GM23248 (cell line): ENCODE results near the gene PKHD1. TPM values are rescaled to one million over a fixed set of nuclear protein-coding genes. Genes with fewer than 3 reads are reported as not detected.

Experiments used
- DNase-seq: peaks from one replicate; pipeline ENCODE4 v3.0.0-alpha.2; 2015
- H2AFZ ChIP-seq: fragments of 200-600 bp; sonication (generic); 2 replicates; pipeline ENCODE4 v1.6.1; 2016; ENCODE audit warnings: antibody characterized with exemption
- H3F3A ChIP-seq: fragments of 200-600 bp; sonication (generic); 2 replicates; pipeline ENCODE4 v1.6.1; 2016; ENCODE audit warnings: mild to moderate bottlenecking, antibody characterized with exemption, mixed run types; ENCODE audit not compliant: insufficient read depth
- H3K27ac ChIP-seq: fragments of 200-600 bp; sonication (generic); 2 replicates; pipeline ENCODE4 v1.5.1; 2016; ENCODE audit warnings: mild to moderate bottlenecking
- H3K27me3 ChIP-seq: fragments of 200-600 bp; sonication (generic); replicated peaks from 2 replicates; pipeline ENCODE4 v1.6.1; 2016; ENCODE audit warnings: mild to moderate bottlenecking; ENCODE audit not compliant: insufficient read depth
- H3K36me3 ChIP-seq: fragments of 200-600 bp; sonication (generic); 2 replicates; pipeline ENCODE4 v1.6.1; 2016; ENCODE audit warnings: low read depth, mild to moderate bottlenecking
- H3K4me1 ChIP-seq: fragments of 200-600 bp; sonication (generic); 2 replicates; pipeline ENCODE4 v1.6.1; 2016; ENCODE audit warnings: mild to moderate bottlenecking; ENCODE audit not compliant: insufficient read depth
- H3K4me2 ChIP-seq: fragments of 200-600 bp; sonication (generic); one replicate; pipeline ENCODE4 v1.6.1; 2016; ENCODE audit warnings: mild to moderate bottlenecking; ENCODE audit not compliant: unreplicated experiment
- H3K4me3 ChIP-seq: fragments of 200-600 bp; sonication (generic); 2 replicates; pipeline ENCODE4 v1.5.1; 2016; ENCODE audit warnings: mild to moderate bottlenecking
- H3K79me2 ChIP-seq: fragments of 200-600 bp; sonication (generic); 2 replicates; pipeline ENCODE4 v1.6.1; 2016; ENCODE audit warnings: mild to moderate bottlenecking; ENCODE audit not compliant: insufficient read depth
- H3K9ac ChIP-seq: fragments of 200-600 bp; sonication (generic); 2 replicates; pipeline ENCODE4 v1.6.1; 2016; ENCODE audit warnings: mild to moderate bottlenecking
- H3K9me2 ChIP-seq: fragments of 200-600 bp; sonication (generic); 2 replicates; pipeline ENCODE4 v1.6.1; 2016; ENCODE audit warnings: mixed run types, mild to moderate bottlenecking, moderate library complexity; ENCODE audit not compliant: insufficient read depth
- H3K9me3 ChIP-seq: fragments of 200-600 bp; sonication (generic); one replicate; pipeline ENCODE4 v1.6.1; 2017; ENCODE audit warnings: low read depth
- H4K20me1 ChIP-seq: fragments of 200-600 bp; sonication (generic); 2 replicates; pipeline ENCODE4 v1.6.0; 2016; ENCODE audit not compliant: insufficient read depth
- EZH2 ChIP-seq: fragments of 200-600 bp; sonication (generic); IDR thresholded peaks from 2 replicates; pipeline ENCODE4 v1.6.1; 2018; ENCODE audit warnings: antibody characterized with exemption, mild to moderate bottlenecking; ENCODE audit not compliant: insufficient read depth, poor library complexity, severe bottlenecking
- EZH2phosphoT487 ChIP-seq: fragments of 200-600 bp; sonication (generic); IDR thresholded peaks from 2 replicates; pipeline ENCODE4 v1.6.1; 2018; ENCODE audit warnings: antibody characterized with exemption, moderate library complexity, mild to moderate bottlenecking, low read depth; ENCODE audit not compliant: insufficient read depth
- WGBS, 2 experiments: methylation state at CpG; one replicate each; pipeline ENCODE4 v1.1.6; 2015 to 2017; ENCODE audit warnings: low lambda C conversion rate in 2 of 2, low coverage in 1 of 2; ENCODE audit errors: missing lambda C conversion rate in 2 of 2; 5-methylcytosine and 5-hydroxymethylcytosine counted together
- in situ Hi-C: fragments of 300-500 bp; cut with MboI; formaldehyde crosslinking; loops from 2 replicates; pipeline ENCODE4 v1.15.0; 2020
- polyA plus RNA-seq: library from polyadenylated mRNA; unstranded; fragments of >200 nt; fragmentation: Nextera tagmentation; extraction: Ambion mirVana; gene quantifications from 2 replicates; pipeline ENCODE4 v1.2.1, GENCODE V29; 2016
- total RNA-seq: library from RNA; depleted of rRNA; stranded (reverse); fragments of >200 nt; shearing (Covaris generic); gene quantifications from 2 replicates; pipeline ENCODE4 v1.2.3, GENCODE V29; 2014

Gene PKHD1
- total and polyA plus RNA-seq, 2 experiments from 2014 or later = not detected

GRCh38 chr6:52027699-52028098 is 59.7 kb downstream of the PKHD1 start:
- WGBS, 2 experiments = 1 to 3% methylated on average over 2 of the region's 2 CpGs
- in situ Hi-C loops = no loop called here
- H3K4me1 ChIP-seq = no peaks in the 10 kb centered on the region
- no peak overlapping the region for H3K9ac ChIP-seq
- no peak for DNase-seq
- H2AFZ ChIP-seq = no peak overlapping the region
- no peaks in the 10 kb centered on the region for H3K79me2 ChIP-seq
- TF ChIP-seq EZH2 = no peak
- TF ChIP-seq EZH2phosphoT487 = no peak
- no peak overlapping the region for H3K4me3 ChIP-seq
- H4K20me1 ChIP-seq = no peaks in the 10 kb centered on the region
- H3K9me2 ChIP-seq = no peaks in the 10 kb centered on the region
- H3F3A ChIP-seq = no peaks in the 10 kb centered on the region
- H3K4me2 ChIP-seq = no peak overlapping the region
- no peaks in the 10 kb centered on the region for H3K36me3 ChIP-seq
- H3K27me3 ChIP-seq = no peaks in the 10 kb centered on the region; the same call in none of the 2 replicates
- H3K9me3 ChIP-seq = no peaks in the 10 kb centered on the region
- no peak overlapping the region for H3K27ac ChIP-seq

GRCh38 chr6:52024451-52025068 is 62.9 kb downstream of the PKHD1 start:
- H3K9me3 ChIP-seq = no peaks in the 10 kb centered on the region
- no peaks in the 10 kb centered on the region for H4K20me1 ChIP-seq
- no peaks in the 10 kb centered on the region for H3K36me3 ChIP-seq
- WGBS, 2 experiments = 46 to 54% methylated on average over 12 of the region's 12 CpGs
- H3K9ac ChIP-seq = no peak overlapping the region
- no peak overlapping the region for H3K4me2 ChIP-seq
- no peak overlapping the region for H3K4me3 ChIP-seq
- H3F3A ChIP-seq = no peaks in the 10 kb centered on the region
- H2AFZ ChIP-seq = no peak overlapping the region
- no peaks in the 10 kb centered on the region for H3K4me1 ChIP-seq
- H3K9me2 ChIP-seq = no peaks in the 10 kb centered on the region
- no peak for DNase-seq
- no peaks in the 10 kb centered on the region for H3K79me2 ChIP-seq
- H3K27ac ChIP-seq = no peak overlapping the region
- no peak for TF ChIP-seq EZH2phosphoT487
- TF ChIP-seq EZH2 = no peak
- in situ Hi-C loops = no loop called here
- no peaks in the 10 kb centered on the region; the same call in none of the 2 replicates for H3K27me3 ChIP-seq

GRCh38 chr6:52022675-52023074 is 64.7 kb downstream of the PKHD1 start:
- no peak overlapping the region for H2AFZ ChIP-seq
- 32 to 36% methylated on average over 3 of the region's 3 CpGs for WGBS, 2 experiments
- TF ChIP-seq EZH2 (no peak), EZH2phosphoT487 (no peak)
- no peaks in the 10 kb centered on the region for H3K79me2 ChIP-seq
- H3K4me1 ChIP-seq = no peaks in the 10 kb centered on the region
- in situ Hi-C loops = no loop called here
- H3K9me2 ChIP-seq = no peaks in the 10 kb centered on the region
- no peaks in the 10 kb centered on the region for H3F3A ChIP-seq
- no peaks in the 10 kb centered on the region for H3K9me3 ChIP-seq
- H4K20me1 ChIP-seq = no peaks in the 10 kb centered on the region
- no peak overlapping the region for H3K9ac ChIP-seq
- no peak for DNase-seq
- no peaks in the 10 kb centered on the region for H3K36me3 ChIP-seq
- H3K4me3 ChIP-seq = no peak overlapping the region
- no peak overlapping the region for H3K27ac ChIP-seq
- H3K27me3 ChIP-seq = no peaks in the 10 kb centered on the region; the same call in none of the 2 replicates
- no peak overlapping the region for H3K4me2 ChIP-seq

- DNase-seq = peak; percentile 42
- no peaks in the 10 kb centered on the region for H3K79me2 ChIP-seq
- no peak overlapping the region for H3K9ac ChIP-seq
- no peaks in the 10 kb centered on the region for H3K9me2 ChIP-seq
- peaks cover 4% of the 10 kb centered on the region for H3K27me3 ChIP-seq
- no peaks in the 10 kb centered on the region for H3K4me1 ChIP-seq
- no peak overlapping the region for H3K4me3 ChIP-seq
- no peak overlapping the region for H3K27ac ChIP-seq
- H3K36me3 ChIP-seq = no peaks in the 10 kb centered on the region
- 87 to 90% methylated on average over 2 of the region's 2 CpGs for WGBS, 2 experiments
- no peak overlapping the region for H2AFZ ChIP-seq
- no peak for TF ChIP-seq EZH2
- no peak for TF ChIP-seq EZH2phosphoT487
- H4K20me1 ChIP-seq = no peaks in the 10 kb centered on the region
- H3K4me2 ChIP-seq = no peak overlapping the region
- no peaks in the 10 kb centered on the region for H3F3A ChIP-seq
- in situ Hi-C loops = no loop called here
- no peaks in the 10 kb centered on the region for H3K9me3 ChIP-seq
Observed at GRCh38 chr6:52020945-52021570, 66.4 kb downstream of the PKHD1 start.

- no peaks in the 10 kb centered on the region for H3K79me2 ChIP-seq
- H3K9me3 ChIP-seq = no peaks in the 10 kb centered on the region
- no peaks in the 10 kb centered on the region for H3K9me2 ChIP-seq
- 34 to 39% methylated on average over 5 of the region's 5 CpGs for WGBS, 2 experiments
- no peak overlapping the region for H3K27ac ChIP-seq
- no peak overlapping the region for H2AFZ ChIP-seq
- in situ Hi-C loops = no loop called here
- no peak overlapping the region for H3K9ac ChIP-seq
- H3K27me3 ChIP-seq = peaks cover 4% of the 10 kb centered on the region
- no peak overlapping the region for H3K4me3 ChIP-seq
- no peak for DNase-seq
- no peaks in the 10 kb centered on the region for H3K4me1 ChIP-seq
- H3F3A ChIP-seq = no peaks in the 10 kb centered on the region
- no peaks in the 10 kb centered on the region for H3K36me3 ChIP-seq
- H4K20me1 ChIP-seq = no peaks in the 10 kb centered on the region
- no peak overlapping the region for H3K4me2 ChIP-seq
- TF ChIP-seq EZH2phosphoT487 = no peak
- TF ChIP-seq EZH2 = no peak
Observed at GRCh38 chr6:52019881-52020280, 67.5 kb downstream of the PKHD1 start.
